ENCODE measurements around the gene RNASE8.

Gene RNASE8

DNA sequence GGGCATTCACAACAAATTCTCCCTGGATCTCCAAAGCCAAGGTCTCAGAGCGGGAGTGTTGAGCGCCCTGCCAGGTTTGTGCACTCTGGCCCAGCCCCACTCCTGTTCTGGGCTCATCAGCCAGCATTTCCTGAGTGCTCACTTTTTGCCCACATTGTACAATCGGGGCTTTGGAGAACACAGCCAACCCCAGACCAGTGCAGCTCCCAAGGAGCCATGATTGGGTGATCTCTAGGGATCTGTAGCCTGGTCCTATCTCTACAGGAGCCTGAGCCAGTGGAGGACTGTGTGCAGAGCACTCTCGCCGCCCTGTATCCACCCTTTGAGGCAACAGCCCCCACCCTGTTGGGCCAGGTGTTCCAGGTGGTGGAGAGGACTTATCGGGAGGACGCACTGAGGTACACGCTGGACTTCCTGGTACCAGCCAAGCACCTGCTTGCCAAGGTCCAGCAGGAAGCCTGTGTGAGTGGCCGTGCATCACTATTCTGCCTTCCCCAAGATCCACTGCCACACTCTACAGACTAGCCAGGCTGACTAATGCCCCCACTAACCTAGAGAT lies 15.2 kb downstream of the RNASE8 start:
- no peak for DNase-seq (ENCODE audit: low spot score)

GRCh38 chr14:21073921-21074320 lies 16.3 kb downstream of the RNASE8 start:
- DNase-seq (ENCODE audit: low spot score), result no peak

- no peak for DNase-seq (ENCODE audit: low spot score)
Observed at GRCh38 chr14:21074398-21075272, 17.0 kb downstream of the RNASE8 start.

DNA sequence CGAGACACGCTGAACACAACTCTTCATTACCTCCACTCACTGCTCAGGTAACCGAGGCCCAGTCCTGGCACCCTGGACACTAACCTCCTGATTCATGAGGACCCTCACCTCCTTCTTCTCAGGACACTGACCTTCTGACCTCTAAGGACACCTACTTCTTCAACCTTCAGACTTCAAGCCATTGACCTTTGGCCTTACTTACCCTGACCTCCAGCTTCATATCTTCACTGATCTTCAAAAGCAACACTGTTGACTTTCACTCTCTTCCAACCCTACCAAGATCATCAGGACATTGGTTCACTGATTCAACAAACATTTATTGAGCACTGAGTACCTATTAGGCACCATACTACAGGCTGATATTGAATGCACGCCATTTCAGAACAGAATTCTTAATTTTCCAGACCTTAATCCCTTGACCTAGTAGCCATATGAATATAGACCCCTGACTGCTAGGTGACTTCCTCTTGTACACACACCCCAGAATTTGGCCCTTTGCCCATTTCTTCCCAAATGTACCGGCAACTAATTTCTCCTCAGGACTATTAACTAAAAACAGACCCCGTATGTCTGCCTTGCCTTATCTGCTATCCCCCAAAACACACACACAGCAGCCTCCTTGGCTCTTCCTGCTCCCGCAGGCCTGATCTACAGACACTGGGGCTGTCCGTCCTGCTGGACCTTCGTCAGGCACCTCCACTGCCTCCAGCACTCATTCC lies 18.3 kb downstream of the RNASE8 start:
- DNase-seq (ENCODE audit: low spot score), result no peak

DNA sequence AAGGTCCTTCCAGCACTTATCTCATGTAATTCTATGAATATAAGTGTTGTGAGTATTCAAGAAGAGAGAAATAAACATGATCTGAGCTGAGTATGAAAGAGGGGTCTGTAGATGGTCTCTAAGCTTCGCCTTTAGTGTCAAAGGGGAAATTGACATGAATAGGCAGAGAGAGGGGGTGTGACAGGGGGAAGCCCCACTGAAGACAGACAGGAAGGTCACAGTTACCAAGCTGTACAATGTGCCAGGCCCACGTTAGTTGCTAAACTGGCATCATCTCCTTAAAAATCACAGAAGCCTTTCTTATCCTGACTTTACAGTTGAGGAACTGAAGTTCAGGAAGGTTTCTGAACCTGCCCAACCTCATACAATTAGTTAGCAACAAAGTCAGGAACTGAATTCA lies 20.1 kb downstream of the RNASE8 start:
- DNase-seq (ENCODE audit: low spot score), result no peak

DNA sequence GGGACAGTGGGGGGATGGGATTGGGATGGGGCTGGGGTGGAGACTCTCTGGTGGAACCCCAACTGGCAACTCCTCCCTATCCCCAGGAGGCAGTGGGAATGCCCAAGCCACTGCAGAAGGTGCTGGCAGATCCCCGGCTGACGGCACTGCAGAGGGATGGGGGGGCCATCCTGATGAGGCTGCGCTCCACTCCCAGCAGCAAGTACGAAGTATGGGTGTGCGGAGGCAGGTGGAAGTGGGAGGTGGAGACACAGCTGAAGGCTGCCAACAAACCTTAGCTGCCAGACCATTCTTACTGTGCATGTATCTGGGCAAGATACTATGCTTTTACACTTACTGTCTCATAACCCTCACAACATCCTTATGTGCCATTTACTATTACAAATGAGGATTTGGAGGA lies 20.7 kb downstream of the RNASE8 start:
- no peak for DNase-seq (ENCODE audit: low spot score)

DNA sequence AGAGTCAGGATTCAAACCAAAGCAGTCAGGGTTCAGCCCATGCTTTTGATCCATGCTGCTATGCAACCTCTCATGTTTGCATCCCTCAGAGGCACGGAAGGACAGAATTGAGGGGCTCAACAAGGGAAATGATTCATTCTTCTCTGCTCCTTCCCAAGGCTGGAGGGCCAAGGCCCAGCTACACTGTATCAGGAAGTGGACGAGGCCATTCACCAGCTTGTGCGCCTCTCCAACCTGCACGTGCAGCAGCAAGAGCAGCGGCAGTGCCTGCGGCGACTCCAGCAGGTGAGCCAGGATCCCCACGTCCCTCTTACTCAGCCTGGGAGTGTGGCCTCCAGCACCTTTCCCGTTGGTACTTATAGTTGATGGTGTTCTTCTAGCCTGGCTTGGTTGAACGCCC lies 21.1 kb downstream of the RNASE8 start:
- no peak for DNase-seq (ENCODE audit: low spot score)

DNA sequence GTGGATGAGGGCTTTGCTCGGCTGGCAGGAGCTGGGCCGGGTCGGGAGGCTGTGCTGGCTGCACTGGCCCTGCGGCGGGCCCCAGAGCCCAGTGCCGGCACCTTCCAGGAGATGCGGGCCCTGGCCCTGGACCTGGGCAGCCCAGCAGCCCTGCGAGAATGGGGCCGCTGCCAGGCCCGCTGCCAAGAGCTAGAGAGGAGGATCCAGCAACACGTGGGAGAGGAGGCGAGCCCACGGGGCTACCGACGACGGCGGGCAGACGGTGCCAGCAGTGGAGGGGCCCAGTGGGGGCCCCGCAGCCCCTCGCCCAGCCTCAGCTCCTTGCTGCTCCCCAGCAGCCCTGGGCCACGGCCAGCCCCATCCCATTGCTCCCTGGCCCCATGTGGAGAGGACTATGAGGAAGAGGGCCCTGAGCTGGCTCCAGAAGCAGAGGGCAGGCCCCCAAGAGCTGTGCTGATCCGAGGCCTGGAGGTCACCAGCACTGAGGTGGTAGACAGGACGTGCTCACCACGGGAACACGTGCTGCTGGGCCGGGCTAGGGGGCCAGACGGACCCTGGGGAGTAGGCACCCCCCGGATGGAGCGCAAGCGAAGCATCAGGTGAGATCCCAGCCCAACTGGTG lies 24.0 kb downstream of the RNASE8 start:
- DNase-seq (ENCODE audit: low spot score), result no peak

- DNase-seq (ENCODE audit: low spot score), result no peak
Observed at GRCh38 chr14:21083565-21084325, 26.1 kb downstream of the RNASE8 start.

DNA sequence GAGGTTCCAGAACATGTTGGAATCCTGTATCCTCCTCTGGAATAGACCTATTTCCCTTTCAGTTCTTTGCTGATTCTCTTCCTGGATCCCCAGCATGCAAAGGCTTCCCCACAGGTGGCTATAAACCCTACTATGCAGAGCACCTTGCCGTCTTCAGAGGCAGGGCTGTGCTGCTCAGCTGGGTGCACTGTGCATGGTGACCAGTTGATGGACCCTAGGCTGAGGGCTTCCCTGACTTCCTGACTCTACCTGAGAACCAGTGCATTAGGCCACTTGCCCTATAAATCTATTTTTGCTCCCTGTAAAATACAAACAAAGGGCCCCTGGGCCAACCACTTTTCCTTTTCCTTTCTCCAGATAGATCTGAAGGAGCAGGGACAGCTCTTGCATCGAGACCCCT lies 26.8 kb downstream of the RNASE8 start:
- DNase-seq (ENCODE audit: low spot score), result no peak

DNA sequence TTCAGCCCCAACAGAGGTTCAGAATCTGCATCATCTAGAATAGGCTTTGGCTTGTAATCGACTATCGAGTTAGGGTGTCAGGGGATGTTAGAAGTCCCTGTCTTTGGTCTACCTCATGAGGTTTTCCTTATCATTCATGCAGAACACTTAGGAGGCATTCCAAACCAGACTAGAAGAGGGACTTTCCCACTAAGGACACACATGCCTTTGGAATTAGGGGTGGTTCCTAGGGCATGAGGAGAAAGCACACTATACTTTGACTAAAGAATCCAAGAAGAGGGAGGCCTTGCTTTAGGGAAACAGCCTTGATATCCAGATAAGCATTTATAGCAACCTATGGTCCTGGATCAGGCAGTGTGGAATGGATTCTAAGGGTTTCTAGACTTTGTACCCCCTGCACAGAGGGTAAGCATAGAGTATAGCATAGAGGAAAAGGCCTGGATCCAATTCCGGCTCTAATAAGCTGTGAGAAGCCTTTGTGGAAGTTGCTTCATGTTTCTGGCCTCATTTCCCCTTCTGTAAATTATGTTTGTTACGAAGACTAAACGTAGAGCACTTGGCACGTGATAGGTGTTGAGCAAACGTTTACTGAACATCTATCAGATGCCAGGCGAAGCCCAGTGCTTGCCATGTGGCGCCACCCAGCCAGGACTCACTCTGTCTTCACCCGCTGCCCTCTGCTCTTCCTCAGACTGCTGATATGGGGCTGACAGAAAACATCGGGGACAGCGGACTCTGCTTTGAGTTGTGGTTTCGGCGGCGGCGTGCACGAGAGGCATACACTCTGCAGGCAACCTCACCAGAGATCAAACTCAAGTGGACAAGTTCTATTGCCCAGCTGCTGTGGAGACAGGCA lies 27.6 kb downstream of the RNASE8 start:
- no peak for DNase-seq (ENCODE audit: low spot score)

- no peak for DNase-seq (ENCODE audit: low spot score)
Observed at GRCh38 chr14:21086908-21087293, 29.3 kb downstream of the RNASE8 start.

DNA sequence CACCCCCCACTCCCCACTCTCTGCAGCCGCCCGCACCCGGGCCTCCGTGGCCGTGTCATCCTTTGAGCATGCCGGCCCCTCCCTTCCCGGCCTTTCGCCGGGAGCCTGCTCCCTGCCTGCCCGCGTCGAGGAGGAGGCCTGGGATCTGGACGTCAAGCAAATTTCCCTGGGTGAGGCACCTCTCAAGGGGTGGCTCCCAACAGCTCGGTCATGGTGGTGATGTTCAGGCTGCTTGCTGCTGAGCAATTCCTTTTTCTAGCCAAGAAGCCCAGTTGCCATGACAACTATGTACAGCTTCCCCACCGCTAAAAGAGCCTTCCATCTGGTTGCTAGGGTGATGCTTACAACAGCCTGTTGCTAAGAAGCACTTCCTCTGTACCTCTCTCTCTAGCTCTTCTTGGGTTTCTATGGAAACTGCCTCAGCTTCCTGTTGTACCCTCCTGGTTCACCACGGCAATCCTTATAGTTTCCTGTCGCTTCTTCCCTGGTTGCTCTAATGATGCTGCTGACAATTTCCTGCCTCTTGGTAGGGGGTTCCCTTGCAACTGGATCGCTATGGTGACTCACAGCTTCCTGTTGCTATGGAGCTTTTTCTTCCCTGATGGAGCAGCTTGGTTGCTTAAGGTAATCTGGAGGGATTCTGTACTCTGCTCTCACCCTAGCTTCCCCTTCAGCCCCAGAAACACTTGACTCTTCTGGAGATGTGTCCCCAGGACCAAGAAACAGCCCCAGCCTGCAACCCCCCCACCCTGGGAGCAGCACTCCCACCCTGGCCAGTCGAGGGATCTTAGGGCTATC lies 29.9 kb downstream of the RNASE8 start:
- no peak for DNase-seq (ENCODE audit: low spot score)

- no peak for DNase-seq (ENCODE audit: low spot score)
Observed at GRCh38 chr14:21088687-21089086, 31.1 kb downstream of the RNASE8 start.

DNA sequence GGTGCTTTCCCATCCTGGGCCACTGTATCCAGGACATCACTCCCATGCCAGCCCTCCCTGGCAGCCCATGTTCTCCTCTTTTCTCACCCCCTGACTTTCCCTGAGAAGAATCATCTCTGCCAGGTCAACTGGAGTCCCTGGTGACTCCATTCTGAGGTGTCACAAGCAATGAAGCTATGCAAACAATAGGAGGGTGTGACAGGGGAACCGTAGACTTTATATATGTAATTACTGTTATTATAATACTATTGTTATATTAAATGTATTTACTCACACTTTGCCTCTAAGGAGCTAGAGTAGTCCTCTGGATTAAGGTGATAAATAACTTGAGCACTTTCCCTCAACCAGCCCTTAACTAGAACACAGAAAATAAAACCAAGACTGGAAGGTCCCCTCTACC lies 31.6 kb downstream of the RNASE8 start:
- no peak for DNase-seq (ENCODE audit: low spot score)

DNA sequence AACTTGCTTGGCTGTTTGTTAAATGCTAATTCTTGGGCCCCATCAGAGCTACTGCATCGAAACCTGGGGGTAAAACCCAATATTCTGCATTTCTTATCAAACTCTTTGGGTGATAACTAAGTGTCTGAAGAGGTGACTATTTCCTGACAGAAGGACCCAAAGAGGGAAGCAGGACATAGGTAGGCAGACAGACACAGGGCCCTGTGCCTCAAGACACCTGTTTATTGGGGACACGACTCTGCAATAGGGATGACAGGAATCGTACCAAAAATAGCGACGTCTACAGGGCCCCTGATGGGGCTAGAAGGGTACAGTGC lies 32.2 kb downstream of the RNASE8 start:
- no peak for DNase-seq (ENCODE audit: low spot score)

DNA sequence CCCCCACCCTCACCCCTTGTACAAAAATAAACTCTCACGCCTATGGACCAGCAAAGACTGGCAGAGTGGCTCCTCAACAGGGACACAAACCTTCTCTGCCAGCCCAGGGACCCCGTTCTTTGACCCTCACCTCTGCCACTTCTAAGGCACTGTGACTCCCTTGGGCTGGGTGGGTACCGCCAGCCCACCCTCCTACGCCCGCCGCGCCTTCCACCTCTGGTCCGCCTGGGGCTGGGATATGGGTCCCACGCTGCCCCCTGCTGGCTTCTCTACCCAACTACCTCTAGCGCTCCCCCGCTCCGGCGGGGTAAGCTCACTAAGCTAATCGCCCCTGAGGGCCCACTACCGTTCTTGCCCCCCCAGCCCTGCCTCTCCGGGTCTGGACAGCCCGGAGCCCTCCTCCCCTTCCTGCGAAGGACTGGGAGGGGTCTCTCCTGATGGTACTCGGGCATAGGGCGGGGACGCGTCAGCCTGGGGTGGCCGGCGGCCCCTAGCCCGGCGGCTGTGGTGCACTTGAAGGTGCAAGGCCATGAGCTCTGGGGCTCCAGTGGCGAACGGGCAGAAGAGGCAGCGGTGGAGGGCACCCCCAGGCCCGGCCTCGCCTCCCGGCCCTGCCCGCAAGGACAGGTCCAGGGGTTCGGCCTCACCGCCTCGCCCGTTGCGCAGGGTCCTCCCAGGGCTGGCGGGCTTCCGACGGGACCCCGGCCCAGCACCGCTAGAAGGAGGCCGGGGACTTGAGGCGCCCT lies 32.7 kb downstream of the RNASE8 start:
- no peak for DNase-seq (ENCODE audit: low spot score)

DNA sequence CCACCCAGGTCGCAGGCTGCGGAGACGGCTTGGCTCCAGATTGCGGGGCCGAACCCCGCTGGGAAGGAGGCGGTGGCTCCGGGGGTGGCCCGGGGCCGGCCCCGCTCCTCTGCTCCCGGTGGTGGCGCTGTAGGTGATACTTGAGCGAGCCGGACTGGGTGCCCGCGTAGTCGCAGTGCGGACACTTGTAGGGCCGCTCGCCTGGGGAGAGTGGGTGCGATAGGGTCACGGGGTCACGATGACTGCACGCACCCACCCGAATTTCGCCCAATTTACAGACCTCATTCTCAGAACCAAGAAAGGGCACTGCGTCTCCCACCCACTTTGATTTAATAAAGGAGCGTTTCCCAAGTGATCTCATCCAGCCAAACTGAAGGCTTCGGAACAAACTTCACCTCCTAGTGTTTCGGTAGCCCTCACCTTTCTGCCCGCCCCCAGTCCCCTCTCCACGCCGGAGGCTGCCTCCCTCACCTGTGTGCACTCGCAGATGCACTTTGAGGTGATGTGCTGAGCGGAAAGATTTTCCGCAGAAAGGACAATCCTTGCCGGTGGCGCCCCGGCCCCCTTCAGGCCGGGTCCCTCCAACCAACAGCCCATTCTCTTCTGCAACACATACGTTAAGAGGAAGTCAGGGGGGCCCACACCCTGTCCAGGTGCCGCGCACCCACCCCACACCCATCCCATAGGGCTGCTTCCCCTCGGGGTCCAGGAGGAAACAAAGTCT lies 33.5 kb downstream of the RNASE8 start:
- DNase-seq (ENCODE audit: low spot score), result no peak

- DNase-seq (ENCODE audit: low spot score), result no peak
Observed at GRCh38 chr14:21091821-21092272, 34.2 kb downstream of the RNASE8 start.
